HEK293 (cell line): ENCODE results near the gene FRMD5.

ENCODE experiments used
- CTCF ChIA-PET: fragments of 350-600 bp; formaldehyde crosslinking; extraction: SDS; loops from one replicate; lab custom pipeline; 2021; ENCODE audit warnings: antibody characterized with exemption; lab: Yijun Ruan, JAX
- POLR2A ChIA-PET: fragments of 300-600 bp; formaldehyde crosslinking; extraction: SDS; loops from one replicate; lab custom pipeline; 2020; ENCODE audit warnings: antibody characterized with exemption, inconsistent platforms; lab: Yijun Ruan, JAX
- H3K27ac ChIP-seq: fragments of 200-500 bp; sonication (Bioruptor generic); 2 replicates; pipeline ENCODE4 v1.5.1; 2014; ENCODE audit warnings: low read depth, low read length, control low read depth, inconsistent platforms; ENCODE audit errors: extremely low read depth
- H3K36me3 ChIP-seq, 2 experiments: fragments of 200-500 bp in 1 of 2; sonication (Bioruptor generic) in 1 of 2; 1 replicate in 1 of 2; 2 replicates in 1 of 2; pipeline ENCODE4 v1.5.1; 2014 to 2017; ENCODE audit warnings: inconsistent platforms in 2 of 2, low read length in 2 of 2; ENCODE audit not compliant: control insufficient read depth in 2 of 2, insufficient read depth in 1 of 2
- H3K4me1 ChIP-seq: fragments of 200-500 bp; sonication (Bioruptor generic); 2 replicates; pipeline ENCODE4 v1.5.1; 2014; ENCODE audit warnings: mild to moderate bottlenecking, low read length, inconsistent platforms; ENCODE audit not compliant: control insufficient read depth, insufficient read depth
- H3K4me3 ChIP-seq: 2 replicates; pipeline ENCODE4 v1.5.1; 2011; ENCODE audit warnings: low read depth, mild to moderate bottlenecking, control low read depth, low read length, moderate library complexity
- H3K9me3 ChIP-seq: fragments of 200-500 bp; sonication (Bioruptor generic); 2 replicates; pipeline ENCODE4 v1.5.1; 2014; ENCODE audit warnings: low read depth, low read length, inconsistent platforms; ENCODE audit not compliant: control insufficient read depth, insufficient read depth
- HOXC10 ChIP-seq: sonication (generic); formaldehyde crosslinking; IDR thresholded peaks from 2 replicates; pipeline ENCODE4 v1.8.1; 2023; ENCODE audit warnings: mild to moderate bottlenecking, missing genetic modification reagents
- KLF8 ChIP-seq: fragments of 450-650 bp; formaldehyde crosslinking; IDR thresholded peaks from 2 replicates; pipeline ENCODE4 v1.5.1; 2016; ENCODE audit warnings: missing biosample characterization, missing genetic modification characterization
- REPIN1 ChIP-seq: fragments of 450-650 bp; formaldehyde crosslinking; IDR thresholded peaks from 2 replicates; pipeline ENCODE4 v1.5.1; 2017; ENCODE audit warnings: missing biosample characterization, missing genetic modification characterization, low read depth
- SCRT2 ChIP-seq: fragments of 450-650 bp; formaldehyde crosslinking; IDR thresholded peaks from 2 replicates; pipeline ENCODE4 v1.5.1; 2016; ENCODE audit warnings: missing biosample characterization, missing genetic modification characterization
- TCF7L2 ChIP-seq: IDR thresholded peaks from 2 replicates; pipeline ENCODE4 v1.6.1; 2011; ENCODE audit warnings: low read depth, mild to moderate bottlenecking, inconsistent platforms, low read length, moderate library complexity, borderline replicate concordance
- YY2 ChIP-seq: fragments of 450-650 bp; formaldehyde crosslinking; IDR thresholded peaks from 2 replicates; pipeline ENCODE4 v1.5.1; 2016; ENCODE audit warnings: missing biosample characterization, missing genetic modification characterization
- ZBTB17 ChIP-seq: fragments of 450-650 bp; formaldehyde crosslinking; IDR thresholded peaks from 2 replicates; pipeline ENCODE4 v1.5.1; 2016; ENCODE audit warnings: missing biosample characterization, missing genetic modification characterization
- ZNF10 ChIP-seq: fragments of 450-650 bp; formaldehyde crosslinking; IDR thresholded peaks from 2 replicates; pipeline ENCODE4 v1.5.1; 2017; ENCODE audit warnings: missing biosample characterization, missing genetic modification characterization
- ZNF169 ChIP-seq: fragments of 450-650 bp; formaldehyde crosslinking; IDR thresholded peaks from 2 replicates; pipeline ENCODE4 v1.5.1; 2016; ENCODE audit warnings: missing biosample characterization, missing genetic modification characterization
- ZNF174 ChIP-seq: fragments of 450-650 bp; formaldehyde crosslinking; IDR thresholded peaks from 2 replicates; pipeline ENCODE4 v1.5.0; 2017; ENCODE audit warnings: missing biosample characterization, mild to moderate bottlenecking, missing genetic modification characterization
- ZNF202 ChIP-seq: fragments of 450-650 bp; formaldehyde crosslinking; IDR thresholded peaks from 2 replicates; pipeline ENCODE4 v1.5.1; 2016; ENCODE audit warnings: missing biosample characterization, missing genetic modification characterization, borderline replicate concordance
- ZNF561 ChIP-seq: fragments of 450-650 bp; IDR thresholded peaks from 2 replicates; pipeline ENCODE4 v1.5.1; 2018; ENCODE audit warnings: missing biosample characterization, missing genetic modification characterization, borderline replicate concordance
- ZNF600 ChIP-seq: fragments of 450-650 bp; formaldehyde crosslinking; IDR thresholded peaks from 2 replicates; pipeline ENCODE4 v1.5.1; 2016; ENCODE audit warnings: missing biosample characterization, missing genetic modification characterization
- ZNF610 ChIP-seq: fragments of 450-650 bp; formaldehyde crosslinking; IDR thresholded peaks from 2 replicates; pipeline ENCODE4 v1.5.1; 2016; ENCODE audit warnings: missing biosample characterization, missing genetic modification characterization, borderline replicate concordance
- ZSCAN23 ChIP-seq: fragments of 450-650 bp; formaldehyde crosslinking; IDR thresholded peaks from 2 replicates; pipeline ENCODE4 v1.5.1; 2016; ENCODE audit warnings: missing biosample characterization, missing genetic modification characterization
- TF ChIP-seq, protein P1 (sequence below): fragments of 450-650 bp; formaldehyde crosslinking; IDR thresholded peaks from 2 replicates; pipeline ENCODE4 v1.5.1; 2016; ENCODE audit warnings: missing biosample characterization, missing genetic modification characterization
- TF ChIP-seq, protein P2 (sequence below): fragments of 450-650 bp; IDR thresholded peaks from 2 replicates; pipeline ENCODE4 v1.5.1; 2018; ENCODE audit warnings: missing biosample characterization, mild to moderate bottlenecking, missing genetic modification characterization
- TF ChIP-seq, protein P3 (sequence below): fragments of 450-650 bp; formaldehyde crosslinking; IDR thresholded peaks from 2 replicates; pipeline ENCODE4 v1.5.1; 2016; ENCODE audit warnings: missing biosample characterization, missing genetic modification characterization
- TF ChIP-seq, protein P4 (sequence below): fragments of 450-650 bp; formaldehyde crosslinking; IDR thresholded peaks from 2 replicates; pipeline ENCODE4 v1.5.1; 2016; ENCODE audit warnings: missing biosample characterization, missing genetic modification characterization

FRMD5 gene

DNA sequence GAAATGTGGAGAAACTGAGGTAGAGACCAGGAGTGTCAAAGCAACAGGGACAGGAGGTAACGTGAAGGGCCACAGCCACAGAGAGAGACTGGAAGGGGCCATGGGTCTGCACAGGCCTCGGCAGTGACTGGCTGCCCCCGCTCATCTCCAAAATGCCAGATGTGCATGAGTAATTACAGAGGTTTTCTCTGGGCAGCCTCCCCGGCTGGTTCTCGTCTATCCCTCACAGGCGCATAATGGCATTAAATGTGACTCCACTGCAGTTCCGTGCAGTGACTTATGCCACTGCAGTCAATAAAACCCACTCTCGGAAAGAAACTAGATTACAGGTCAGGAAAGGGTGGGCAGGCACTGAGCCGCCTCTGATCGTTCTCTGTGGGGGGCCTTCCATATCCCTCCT lies 293.6 kb downstream of the FRMD5 start:
- ChIA-PET CTCF (interaction anchor here (0.6 to 0.7 kb wide), 3 partner anchors 21 to 128 kb away, joined by 3 to 4 read pairs (median 4); no protein-coding TSS in a partner anchor), POLR2A (no interaction called here)
- TF ChIP-seq ZBTB17 (tag by site-specific recombination) (no peak), ZNF174 (tag by site-specific recombination) (no peak)

DNA sequence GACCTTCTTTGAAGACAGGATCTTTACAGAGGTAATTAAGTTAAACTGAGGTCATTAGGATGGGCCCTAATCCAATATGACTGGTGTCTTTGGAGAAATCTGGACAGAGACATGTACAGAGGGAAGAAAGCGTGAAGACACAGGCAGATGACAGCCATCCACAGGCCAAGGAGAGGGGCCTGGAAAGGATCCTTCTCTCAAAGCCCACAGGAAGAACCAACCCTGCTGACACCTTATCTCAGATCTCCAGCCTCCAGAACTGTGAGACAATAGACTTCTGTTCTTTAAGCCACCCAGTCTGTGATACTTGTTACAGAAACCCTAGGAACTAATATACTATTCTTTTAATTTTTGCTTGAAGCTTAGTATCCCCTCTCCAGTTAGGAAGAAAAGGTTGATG lies 294.1 kb downstream of the FRMD5 start:
- H3K4me3 ChIP-seq: no peak overlapping the region
- H3K9me3 ChIP-seq: no peaks in the 10 kb centered on the region
- H3K27ac ChIP-seq: no peak overlapping the region
- TF ChIP-seq ZNF10 (no peak), YY2 (tag by site-specific recombination) (no peak), HOXC10 (CRISPR knock-in tag) (no peak), ZBTB17 (tag by site-specific recombination) (no peak), ZNF610 (tag by site-specific recombination) (no peak), ZNF600 (no peak), ZNF202 (no peak), ZSCAN23 (tag by site-specific recombination) (no peak), KLF8 (tag by site-specific recombination) (no peak), REPIN1 (tag by site-specific recombination) (no peak), ZNF169 (tag by site-specific recombination) (no peak), TCF7L2 (no peak), SCRT2 (tag by site-specific recombination) (no peak), ZNF561 (tag by site-specific recombination) (no peak)
- TF ChIP-seq, protein P1, sequence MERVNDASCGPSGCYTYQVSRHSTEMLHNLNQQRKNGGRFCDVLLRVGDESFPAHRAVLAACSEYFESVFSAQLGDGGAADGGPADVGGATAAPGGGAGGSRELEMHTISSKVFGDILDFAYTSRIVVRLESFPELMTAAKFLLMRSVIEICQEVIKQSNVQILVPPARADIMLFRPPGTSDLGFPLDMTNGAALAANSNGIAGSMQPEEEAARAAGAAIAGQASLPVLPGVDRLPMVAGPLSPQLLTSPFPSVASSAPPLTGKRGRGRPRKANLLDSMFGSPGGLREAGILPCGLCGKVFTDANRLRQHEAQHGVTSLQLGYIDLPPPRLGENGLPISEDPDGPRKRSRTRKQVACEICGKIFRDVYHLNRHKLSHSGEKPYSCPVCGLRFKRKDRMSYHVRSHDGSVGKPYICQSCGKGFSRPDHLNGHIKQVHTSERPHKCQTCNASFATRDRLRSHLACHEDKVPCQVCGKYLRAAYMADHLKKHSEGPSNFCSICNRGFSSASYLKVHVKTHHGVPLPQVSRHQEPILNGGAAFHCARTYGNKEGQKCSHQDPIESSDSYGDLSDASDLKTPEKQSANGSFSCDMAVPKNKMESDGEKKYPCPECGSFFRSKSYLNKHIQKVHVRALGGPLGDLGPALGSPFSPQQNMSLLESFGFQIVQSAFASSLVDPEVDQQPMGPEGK (tag by site-specific recombination): no peak
- TF ChIP-seq, protein P2, sequence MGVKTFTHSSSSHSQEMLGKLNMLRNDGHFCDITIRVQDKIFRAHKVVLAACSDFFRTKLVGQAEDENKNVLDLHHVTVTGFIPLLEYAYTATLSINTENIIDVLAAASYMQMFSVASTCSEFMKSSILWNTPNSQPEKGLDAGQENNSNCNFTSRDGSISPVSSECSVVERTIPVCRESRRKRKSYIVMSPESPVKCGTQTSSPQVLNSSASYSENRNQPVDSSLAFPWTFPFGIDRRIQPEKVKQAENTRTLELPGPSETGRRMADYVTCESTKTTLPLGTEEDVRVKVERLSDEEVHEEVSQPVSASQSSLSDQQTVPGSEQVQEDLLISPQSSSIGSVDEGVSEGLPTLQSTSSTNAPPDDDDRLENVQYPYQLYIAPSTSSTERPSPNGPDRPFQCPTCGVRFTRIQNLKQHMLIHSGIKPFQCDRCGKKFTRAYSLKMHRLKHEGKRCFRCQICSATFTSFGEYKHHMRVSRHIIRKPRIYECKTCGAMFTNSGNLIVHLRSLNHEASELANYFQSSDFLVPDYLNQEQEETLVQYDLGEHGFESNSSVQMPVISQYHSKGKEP: no peak
- TF ChIP-seq, protein P3, sequence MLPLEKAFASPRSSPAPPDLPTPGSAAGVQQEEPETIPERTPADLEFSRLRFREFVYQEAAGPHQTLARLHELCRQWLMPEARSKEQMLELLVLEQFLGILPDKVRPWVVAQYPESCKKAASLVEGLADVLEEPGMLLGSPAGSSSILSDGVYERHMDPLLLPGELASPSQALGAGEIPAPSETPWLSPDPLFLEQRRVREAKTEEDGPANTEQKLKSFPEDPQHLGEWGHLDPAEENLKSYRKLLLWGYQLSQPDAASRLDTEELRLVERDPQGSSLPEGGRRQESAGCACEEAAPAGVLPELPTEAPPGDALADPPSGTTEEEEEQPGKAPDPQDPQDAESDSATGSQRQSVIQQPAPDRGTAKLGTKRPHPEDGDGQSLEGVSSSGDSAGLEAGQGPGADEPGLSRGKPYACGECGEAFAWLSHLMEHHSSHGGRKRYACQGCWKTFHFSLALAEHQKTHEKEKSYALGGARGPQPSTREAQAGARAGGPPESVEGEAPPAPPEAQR (tag by site-specific recombination): no peak
- TF ChIP-seq, protein P4, sequence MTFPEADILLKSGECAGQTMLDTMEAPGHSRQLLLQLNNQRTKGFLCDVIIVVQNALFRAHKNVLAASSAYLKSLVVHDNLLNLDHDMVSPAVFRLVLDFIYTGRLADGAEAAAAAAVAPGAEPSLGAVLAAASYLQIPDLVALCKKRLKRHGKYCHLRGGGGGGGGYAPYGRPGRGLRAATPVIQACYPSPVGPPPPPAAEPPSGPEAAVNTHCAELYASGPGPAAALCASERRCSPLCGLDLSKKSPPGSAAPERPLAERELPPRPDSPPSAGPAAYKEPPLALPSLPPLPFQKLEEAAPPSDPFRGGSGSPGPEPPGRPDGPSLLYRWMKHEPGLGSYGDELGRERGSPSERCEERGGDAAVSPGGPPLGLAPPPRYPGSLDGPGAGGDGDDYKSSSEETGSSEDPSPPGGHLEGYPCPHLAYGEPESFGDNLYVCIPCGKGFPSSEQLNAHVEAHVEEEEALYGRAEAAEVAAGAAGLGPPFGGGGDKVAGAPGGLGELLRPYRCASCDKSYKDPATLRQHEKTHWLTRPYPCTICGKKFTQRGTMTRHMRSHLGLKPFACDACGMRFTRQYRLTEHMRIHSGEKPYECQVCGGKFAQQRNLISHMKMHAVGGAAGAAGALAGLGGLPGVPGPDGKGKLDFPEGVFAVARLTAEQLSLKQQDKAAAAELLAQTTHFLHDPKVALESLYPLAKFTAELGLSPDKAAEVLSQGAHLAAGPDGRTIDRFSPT (tag by site-specific recombination): no peak
- ChIA-PET POLR2A (no interaction called here), CTCF (interaction anchor here (0.7 kb wide), 1 partner anchor 20 kb away, joined by 4 read pairs; no protein-coding TSS in a partner anchor)
- no peaks in the 10 kb centered on the region for H3K4me1 ChIP-seq
- H3K36me3 ChIP-seq: peaks cover 0 to 6% of the 10 kb centered on the region in 2 experiments; a peak in 2 of 3 replicates

More for the DNA sequence above, 293.6 kb downstream of the FRMD5 start:
- H3K4me3 ChIP-seq: no peak overlapping the region
- H3K27ac ChIP-seq: no peak overlapping the region
- no peaks in the 10 kb centered on the region for H3K4me1 ChIP-seq
- H3K36me3 ChIP-seq: peaks cover 0 to 6% of the 10 kb centered on the region in 2 experiments; a peak in 2 of 3 replicates
- no peaks in the 10 kb centered on the region for H3K9me3 ChIP-seq
